GM19193 (cell line): Measurements from ENCODE around the gene TSPAN14.

Experiments
- POLR2A ChIP-seq: IDR thresholded peaks from 4 replicates; pipeline ENCODE4 v1.6.1; 2011; ENCODE audit not compliant: insufficient read depth, insufficient read length; ENCODE audit errors: extremely low read depth

TSPAN14 gene

DNA sequence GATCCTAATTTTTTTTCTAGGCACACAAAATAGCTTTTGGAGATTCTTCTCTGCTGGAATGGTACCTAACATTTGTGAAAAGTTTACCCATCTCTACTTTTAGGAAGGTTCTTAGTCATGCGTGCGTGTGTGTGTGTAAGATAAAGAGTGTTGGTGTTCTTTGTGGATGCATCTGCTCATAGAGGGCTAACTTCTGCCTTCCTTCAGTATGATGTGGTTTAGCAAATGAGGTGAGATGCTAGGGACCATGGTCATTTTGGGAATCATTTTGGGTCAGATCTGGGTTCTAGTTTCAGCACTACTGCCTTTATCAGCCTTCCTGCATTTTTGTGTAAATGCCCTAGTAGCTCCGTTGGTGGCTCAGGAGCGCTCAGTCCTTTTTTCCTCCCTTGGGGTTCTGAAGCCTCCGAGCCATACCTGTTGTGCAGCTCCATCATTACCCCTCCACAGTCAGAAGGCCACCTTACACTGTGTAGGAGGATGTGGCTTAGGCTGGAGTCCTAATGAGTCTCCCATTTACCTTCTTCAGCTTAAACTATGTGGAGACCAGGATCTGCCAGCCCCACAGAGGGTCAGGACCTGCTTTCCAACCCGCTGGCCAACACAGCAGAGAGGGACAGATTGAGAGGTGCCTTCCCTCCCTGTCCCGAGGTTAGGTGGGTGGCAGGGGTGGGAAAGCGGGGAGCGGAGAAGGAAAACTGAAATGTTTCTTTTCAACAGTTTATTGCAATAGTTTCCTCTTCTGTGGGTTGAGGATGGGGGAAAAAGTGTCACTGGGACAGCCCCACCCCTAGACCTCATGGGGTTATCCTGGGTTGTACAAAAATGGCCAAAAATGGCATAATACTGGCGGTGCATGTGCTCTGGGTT, 31.2 kb downstream of the TSPAN14 start:
- no peak for TF ChIP-seq POLR2A

DNA sequence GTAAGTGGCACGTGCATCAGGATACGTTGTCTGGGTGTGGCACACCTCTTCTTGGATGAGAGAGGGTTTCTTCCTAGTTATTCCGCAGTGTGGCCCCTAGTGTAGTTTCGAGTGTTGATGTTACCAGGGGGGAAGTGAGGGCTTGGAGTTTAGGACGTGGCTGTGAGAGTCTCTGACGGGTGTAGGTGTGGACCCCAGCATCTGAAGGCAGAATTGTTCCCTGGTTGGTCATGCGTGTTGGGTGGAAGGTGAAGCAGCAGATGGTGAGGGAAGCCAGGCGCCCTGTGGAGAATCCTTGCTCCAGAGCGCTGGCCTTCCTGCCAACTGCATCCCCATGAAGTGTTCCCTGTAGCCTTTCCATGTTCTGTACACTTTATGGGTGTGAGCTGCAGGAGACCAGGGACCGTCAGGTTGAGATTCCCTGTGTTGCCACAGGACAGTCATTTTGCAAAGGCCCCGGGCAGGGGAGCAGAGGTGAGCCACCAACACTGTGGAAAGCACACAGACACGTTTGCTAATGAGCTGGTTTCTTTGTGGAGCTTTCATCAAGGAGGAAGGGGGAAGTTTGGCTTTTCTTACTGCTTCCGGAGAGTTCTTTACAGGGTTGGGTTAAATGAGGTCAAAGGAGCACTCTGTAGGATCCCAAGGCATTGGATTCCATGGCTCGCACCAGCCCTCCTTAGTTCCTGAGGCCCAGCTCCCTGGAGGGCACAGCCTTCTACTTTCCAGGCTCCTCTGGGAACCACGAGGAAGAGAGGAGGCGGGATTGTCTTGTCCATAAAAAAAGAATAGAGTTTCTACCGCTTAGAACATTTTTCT, 32.0 kb downstream of the TSPAN14 start:
- no peak for TF ChIP-seq POLR2A

DNA sequence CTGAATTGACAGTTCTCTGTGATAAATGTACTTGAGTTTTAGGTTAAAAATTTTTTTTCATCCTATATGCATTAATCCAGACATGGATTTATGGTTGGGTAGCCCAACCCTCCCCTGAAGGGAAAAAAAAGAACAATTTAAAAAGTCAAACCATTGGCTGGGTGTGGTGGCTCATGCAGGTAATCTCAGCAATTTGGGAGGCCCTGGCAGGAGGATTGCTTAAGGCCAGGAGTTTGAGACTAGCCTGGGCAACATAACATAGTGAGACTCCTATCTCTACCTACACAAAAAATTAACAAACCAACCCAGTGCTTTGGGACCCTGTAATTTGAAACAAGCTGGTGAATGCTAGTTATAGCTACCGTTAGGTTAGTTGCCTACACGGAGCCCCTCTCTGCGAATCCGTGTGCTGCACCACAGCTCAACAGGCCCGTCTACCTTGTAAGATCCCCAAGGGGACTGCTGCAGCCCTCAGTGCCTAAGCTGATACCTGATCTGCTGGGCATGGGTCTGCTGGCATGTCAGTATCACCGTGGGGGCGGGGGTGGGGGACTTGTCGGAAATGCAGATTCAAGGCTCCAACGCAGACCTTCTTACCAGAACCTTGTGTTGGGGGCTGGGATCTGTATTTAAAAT, 32.8 kb downstream of the TSPAN14 start:
- no peak for TF ChIP-seq POLR2A

DNA sequence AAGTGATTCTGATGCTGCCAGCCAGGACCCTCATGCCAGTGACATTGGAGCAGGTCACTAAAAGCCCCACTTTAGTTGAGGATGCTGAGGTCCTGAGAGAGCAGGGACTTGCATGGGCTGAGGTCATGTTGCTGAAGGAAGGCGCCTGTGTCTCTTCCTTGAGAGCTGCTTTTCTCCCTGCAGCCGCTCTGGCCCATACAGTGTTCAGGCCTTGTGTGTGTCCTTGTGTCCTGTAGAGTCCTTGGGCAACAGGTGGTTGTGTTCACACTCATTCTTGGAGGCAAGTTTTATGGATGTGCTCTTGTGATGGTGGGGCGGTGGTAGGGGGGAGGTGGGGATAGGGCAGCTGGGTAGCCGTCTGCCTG, 33.3 kb downstream of the TSPAN14 start:
- no peak for TF ChIP-seq POLR2A

DNA sequence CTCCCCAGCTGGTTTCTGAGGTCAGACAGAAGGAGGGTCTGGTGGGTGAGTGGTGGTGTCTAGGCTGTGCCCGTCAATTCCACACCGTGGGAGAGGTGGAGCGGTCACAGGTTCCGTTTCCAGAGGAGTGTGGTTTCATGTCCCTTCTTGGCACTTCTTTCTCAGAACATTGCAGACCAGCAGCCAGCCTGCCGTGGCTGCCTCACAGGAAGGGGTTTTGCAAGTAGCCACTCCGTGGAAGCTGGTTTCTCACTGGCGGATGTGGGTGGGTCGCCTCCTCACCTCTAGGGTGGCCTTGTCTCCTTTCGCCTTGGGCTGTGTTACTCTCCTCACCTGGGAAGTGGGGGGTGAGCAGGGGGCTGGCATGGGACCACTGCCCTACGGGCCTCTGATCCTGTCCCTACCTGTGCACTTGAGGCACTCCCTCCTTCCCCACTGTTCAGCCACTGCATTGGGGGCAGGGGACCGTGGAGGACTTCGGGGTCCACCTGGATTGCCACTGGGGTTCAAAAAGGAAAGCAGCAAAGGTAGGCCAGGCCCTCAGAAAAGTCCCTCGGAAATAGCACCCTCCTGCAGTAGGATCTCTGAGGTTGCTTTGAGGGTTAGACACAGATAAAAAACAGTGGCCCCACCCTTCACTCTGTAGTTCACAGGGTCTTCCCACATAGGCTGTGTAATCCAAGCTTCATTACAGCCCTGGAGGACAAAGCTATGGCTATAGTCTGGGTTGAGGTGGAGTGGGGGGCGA, 33.9 kb downstream of the TSPAN14 start:
- TF ChIP-seq POLR2A: no peak

DNA sequence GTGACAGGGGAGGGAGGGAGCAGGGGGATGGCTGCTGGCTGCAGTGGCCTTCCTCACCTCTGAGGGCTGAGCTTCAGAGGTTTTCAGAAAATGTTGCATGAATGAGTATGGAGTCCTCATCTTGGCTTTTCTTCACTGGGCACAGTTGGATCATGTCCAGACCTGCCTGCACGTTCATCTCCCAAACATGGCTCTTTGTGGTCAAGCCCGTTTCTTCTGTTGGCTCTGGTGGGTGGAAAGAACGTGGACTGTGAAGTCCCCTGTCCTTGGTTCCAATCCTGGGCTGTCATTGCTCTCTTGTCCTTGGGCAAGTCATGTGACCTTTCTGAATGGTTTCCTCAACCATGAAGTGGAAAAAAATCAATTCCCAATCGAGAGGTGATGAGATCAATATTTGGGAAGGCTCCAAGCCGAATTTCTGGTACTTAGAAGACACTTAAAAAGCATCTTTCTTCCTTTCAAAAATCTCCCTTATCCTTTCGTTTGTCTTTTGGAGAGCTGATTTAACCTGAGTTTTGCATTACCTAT, 34.5 kb downstream of the TSPAN14 start:
- no peak for TF ChIP-seq POLR2A

DNA sequence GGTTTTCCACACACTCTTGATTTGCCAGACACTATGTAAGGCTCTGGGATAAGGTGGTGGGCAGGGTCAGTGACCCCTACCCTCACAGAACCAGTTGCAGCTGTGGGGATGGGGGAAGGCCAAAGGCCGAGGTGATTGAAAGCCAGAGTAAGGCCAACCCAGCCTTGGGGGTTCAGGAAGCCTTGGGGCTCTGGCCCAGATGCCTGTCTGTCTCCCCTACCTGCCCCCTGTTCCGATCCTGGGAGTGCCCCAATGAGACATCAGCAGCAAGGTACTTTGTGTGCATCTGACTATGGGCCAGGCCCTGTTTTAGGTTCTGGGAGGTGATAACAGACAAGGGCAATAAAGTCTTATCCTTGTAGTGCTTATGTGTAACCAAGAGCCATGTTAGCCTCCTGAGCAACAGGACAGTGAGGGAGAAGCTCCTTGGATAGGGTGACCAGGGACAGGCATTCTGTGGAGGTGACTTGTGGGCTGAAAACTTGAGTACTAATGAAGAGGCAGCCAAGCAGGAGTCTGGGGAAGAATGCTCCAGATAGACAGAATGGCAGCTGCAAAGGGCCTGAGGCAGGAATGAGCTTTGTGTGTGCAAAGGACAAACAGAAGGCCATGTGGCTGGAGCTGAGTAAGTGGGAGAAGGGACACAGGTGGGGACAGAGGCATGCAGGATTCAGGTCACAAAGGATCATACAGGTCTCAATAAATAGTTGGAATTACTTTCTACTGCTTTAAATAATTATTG, 35.4 kb downstream of the TSPAN14 start:
- TF ChIP-seq POLR2A: no peak

DNA sequence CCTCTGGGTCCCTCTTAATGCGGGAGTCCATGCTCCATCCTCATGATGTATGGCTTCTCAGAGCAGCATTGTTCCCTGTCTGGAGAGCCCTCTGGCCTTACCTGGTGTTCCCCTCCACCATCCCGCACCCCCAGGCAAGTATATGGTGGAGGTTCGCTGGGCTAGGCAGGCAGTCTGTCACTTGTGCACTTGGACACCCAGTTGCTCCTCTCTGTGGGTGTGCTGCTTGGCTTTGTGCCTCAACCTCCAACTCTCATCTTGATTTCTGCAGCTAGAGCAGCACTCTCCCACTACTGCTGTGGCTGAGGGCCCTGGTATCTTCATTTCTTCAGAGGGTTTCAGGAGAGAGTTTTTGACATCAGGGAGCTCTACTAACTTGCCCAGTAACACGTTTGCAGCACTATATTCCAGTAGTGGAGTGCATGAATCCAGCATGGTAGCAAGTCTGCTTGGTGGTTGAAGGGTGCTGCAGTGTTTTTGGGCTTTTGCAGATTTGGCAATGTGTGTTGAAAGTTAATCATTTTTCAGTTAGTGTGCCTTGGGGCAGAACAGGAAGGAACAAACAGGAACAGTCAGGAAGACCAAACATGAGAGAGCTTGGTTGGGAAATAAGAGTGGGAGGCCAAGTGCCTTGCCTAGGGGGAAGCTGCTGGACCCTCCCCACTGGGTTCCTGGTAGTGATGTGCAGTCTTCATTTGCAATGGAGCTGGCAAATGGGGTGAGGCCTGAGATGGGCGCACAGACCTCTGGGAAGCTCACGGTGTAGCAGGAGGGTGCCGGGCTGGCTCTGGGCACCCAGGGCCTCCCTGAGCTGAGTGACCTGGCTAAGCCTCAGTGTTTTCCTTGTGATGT, 37.4 kb downstream of the TSPAN14 start:
- TF ChIP-seq POLR2A: no peak

DNA sequence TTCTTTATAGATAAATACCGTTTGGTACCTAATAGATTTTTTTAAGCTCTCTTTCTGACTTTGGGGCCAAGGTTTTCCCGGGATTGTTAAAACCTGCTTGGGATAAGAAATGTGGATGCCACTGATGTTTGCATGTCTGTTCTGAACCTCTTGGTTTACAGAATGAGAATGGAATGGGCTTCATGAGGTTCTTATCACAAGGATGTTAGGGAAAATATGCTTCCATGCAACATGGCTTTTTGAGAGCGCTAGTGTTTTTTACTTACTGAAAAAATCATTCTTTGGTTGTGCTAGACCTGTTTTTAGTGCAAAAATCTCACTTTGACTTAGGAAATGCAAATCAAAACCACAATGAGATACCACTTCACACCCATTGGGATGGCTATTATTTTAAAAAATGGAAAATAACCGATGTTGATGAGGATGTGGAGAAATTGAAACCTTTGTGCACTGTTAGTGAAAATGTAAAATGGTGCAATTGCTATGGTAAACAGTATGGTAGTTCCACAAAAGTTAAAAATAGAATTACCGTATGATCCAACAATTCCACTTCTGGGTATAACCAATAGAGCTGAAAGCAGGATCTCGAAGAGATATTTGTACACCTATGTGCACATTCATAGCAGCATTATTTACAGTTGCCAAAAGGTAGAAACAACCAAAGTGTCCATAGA, 38.9 kb downstream of the TSPAN14 start:
- TF ChIP-seq POLR2A: no peak

DNA sequence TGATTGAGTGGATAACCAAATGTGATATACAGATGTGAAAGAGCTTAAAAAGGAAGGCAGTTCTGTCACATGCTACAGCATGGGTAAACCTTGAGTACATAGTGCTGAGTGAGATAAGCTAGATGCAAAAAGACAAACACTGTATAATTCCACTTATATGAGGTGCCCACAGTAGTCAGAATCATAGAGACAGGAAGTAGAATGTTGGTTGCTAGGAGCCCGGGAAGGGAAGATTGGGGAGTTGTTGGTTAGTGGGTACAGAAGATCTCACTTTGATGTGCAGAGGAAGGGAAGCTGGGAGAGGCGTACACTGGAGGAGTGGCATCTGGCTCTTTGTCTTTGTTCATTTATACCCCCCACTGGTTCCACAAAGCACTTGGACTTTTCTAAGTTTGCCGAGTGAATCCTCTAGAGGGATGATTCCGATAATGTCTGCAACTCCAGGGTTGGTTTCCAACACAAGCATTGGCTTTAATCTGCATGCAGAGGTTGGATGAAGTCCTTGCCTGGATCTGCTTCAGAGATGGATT, 39.5 kb downstream of the TSPAN14 start:
- no peak for TF ChIP-seq POLR2A

DNA sequence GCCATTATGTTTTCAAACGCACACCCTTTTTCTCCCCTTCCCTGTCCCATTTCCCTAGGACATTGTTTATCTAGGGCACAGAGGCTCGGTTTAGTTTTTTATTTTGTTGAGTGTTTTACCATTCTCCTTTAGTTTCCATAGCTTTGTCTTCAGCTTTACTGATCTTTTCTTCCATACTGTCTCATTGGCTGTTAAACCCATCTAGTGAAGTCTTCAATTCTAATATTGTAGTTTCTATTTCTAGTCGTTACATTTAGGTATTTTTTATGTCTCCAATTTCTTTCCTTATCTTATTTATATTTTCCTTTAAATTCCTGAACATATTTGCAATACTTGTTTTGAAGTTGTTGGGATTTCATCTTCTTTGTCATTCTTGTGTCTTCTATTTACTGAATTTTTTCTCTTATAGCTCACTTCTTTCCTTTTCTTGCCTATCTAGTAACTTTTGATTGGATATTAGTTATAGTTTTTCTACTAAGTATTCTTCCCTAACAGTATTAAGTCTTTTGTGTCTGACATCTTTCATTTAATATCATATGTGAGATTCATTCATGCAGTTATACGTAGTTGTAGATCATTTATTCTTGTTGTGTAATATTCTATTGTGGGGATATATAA, 42.6 kb downstream of the TSPAN14 start:
- no peak for TF ChIP-seq POLR2A
